Skeletal muscle satellite cell (primary cell): ENCODE measurements around the gene PVALEF.

Experiments
- H3K27me3 ChIP-seq: 2 replicates; pipeline ENCODE4 v1.7.0; 2013; ENCODE audit warnings: low read length; ENCODE audit not compliant: control insufficient read depth, insufficient read depth
- H3K36me3 ChIP-seq: 2 replicates; pipeline ENCODE4 v1.7.0; 2013; ENCODE audit warnings: mild to moderate bottlenecking, control low read depth, low read length; ENCODE audit not compliant: insufficient read depth
- H3K4me1 ChIP-seq: 2 replicates; pipeline ENCODE4 v1.7.0; 2013; ENCODE audit warnings: low read length; ENCODE audit not compliant: control insufficient read depth, insufficient read depth
- H3K4me2 ChIP-seq: 2 replicates; pipeline ENCODE4 v1.7.0; 2013; ENCODE audit warnings: mild to moderate bottlenecking, low read length
- H3K4me3 ChIP-seq: 2 replicates; pipeline ENCODE4 v1.7.0; 2013; ENCODE audit warnings: low read length
- H3K9ac ChIP-seq: 2 replicates; pipeline ENCODE4 v1.7.0; 2013; ENCODE audit warnings: mild to moderate bottlenecking, low read depth, low read length, moderate library complexity
- H3K9me3 ChIP-seq: replicated peaks from 2 replicates; pipeline ENCODE4 v1.7.0; 2013; ENCODE audit warnings: mild to moderate bottlenecking, control low read depth, low read length

Gene PVALEF

GRCh38 chr17:81181811-81182185, 16.5 kb downstream of the PVALEF start:
- Histone ChIP-seq H3K4me1 (no peaks in the 10 kb centered on the region), H3K9ac (no peak overlapping the region), H3K36me3 (no peaks in the 10 kb centered on the region), H3K27me3 (peaks cover 16% of the 10 kb centered on the region), H3K9me3 (no peaks in the 10 kb centered on the region), H3K4me3 (no peak overlapping the region), H3K4me2 (no peak overlapping the region)

DNA sequence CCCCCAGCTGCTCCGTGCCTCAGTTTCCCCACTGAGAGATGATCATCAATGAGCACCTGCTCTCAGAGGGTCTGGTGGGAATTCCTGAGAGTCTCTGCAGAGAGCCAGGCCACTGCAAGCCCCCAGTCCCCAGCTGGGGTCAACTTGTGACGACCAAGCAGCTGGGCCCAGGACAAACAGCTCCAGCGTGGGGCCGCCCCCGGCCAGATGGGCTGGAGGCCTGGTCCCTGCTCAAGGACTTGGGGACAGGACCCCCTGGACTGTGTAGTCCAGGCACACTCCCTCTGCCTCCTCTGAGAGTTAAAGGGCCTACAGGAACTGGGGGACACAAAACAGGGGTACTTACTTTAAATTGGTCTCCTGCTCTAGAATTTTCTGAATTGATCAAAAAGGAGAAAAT, 17.3 kb downstream of the PVALEF start:
- Histone ChIP-seq H3K36me3 (no peaks in the 10 kb centered on the region), H3K9ac (no peak overlapping the region), H3K4me3 (no peak overlapping the region), H3K9me3 (no peaks in the 10 kb centered on the region), H3K4me1 (no peaks in the 10 kb centered on the region), H3K27me3 (peaks cover 16% of the 10 kb centered on the region), H3K4me2 (no peak overlapping the region)

GRCh38 chr17:81183316-81183715, 18.0 kb downstream of the PVALEF start:
- Histone ChIP-seq H3K4me2 (no peak overlapping the region), H3K36me3 (no peaks in the 10 kb centered on the region), H3K4me3 (no peak overlapping the region), H3K9me3 (no peaks in the 10 kb centered on the region), H3K27me3 (peaks cover 16% of the 10 kb centered on the region), H3K9ac (no peak overlapping the region), H3K4me1 (no peaks in the 10 kb centered on the region)

DNA sequence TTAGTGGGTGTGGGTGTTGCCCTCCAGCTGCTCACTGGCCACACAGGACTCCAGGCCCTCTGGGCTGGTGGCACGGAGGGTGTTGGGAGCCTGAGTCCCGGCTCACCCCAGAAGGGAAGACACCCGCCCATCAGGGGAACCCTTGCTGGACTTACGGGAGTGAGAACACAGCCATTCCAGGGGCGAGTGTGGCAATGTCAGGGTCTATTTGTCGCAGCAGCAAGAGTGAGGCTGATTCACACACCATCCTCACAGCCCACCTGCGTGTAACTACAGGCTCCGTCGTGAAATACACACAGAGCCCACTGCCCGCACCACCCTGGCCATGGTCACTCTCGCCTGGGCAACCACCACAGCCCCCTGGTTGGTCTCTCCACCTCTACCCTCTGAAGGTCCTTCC, 18.5 kb downstream of the PVALEF start:
- Histone ChIP-seq H3K4me3 (no peak overlapping the region), H3K4me1 (no peaks in the 10 kb centered on the region), H3K9me3 (no peaks in the 10 kb centered on the region), H3K36me3 (no peaks in the 10 kb centered on the region), H3K9ac (no peak overlapping the region), H3K27me3 (peaks cover 16% of the 10 kb centered on the region), H3K4me2 (no peak overlapping the region)

GRCh38 chr17:81184555-81184954, 19.2 kb downstream of the PVALEF start:
- Histone ChIP-seq H3K36me3 (peaks cover under 1% of the 10 kb centered on the region), H3K9ac (no peak overlapping the region), H3K9me3 (no peaks in the 10 kb centered on the region), H3K27me3 (peaks cover 9% of the 10 kb centered on the region), H3K4me1 (no peaks in the 10 kb centered on the region), H3K4me3 (no peak overlapping the region), H3K4me2 (no peak overlapping the region)

DNA sequence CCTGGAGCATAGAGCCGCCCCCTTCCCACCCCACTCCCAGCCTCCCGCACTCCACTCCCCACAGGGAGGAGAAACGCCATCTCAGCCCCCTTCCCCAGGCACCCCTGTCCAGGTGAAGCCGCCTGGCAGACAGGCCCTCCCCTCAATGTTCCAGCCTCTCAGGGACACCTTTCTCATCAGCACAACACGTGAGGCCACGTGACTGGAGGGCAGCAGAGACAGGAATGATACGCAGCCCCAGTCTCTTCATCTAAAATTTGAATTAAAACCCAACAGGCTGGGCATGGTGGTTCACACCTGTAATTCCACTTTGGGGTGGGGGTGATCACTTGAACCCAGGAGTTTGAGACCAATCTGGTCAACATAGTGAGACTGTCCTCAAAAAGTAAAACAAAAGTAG, 20.9 kb downstream of the PVALEF start:
- no peak overlapping the region for H3K4me3 ChIP-seq
- H3K9me3 ChIP-seq = no peaks in the 10 kb centered on the region
- peaks cover 5% of the 10 kb centered on the region for H3K36me3 ChIP-seq
- no peaks in the 10 kb centered on the region for H3K4me1 ChIP-seq
- H3K4me2 ChIP-seq = no peak overlapping the region
- peaks cover 8% of the 10 kb centered on the region for H3K27me3 ChIP-seq
- no peak overlapping the region for H3K9ac ChIP-seq

DNA sequence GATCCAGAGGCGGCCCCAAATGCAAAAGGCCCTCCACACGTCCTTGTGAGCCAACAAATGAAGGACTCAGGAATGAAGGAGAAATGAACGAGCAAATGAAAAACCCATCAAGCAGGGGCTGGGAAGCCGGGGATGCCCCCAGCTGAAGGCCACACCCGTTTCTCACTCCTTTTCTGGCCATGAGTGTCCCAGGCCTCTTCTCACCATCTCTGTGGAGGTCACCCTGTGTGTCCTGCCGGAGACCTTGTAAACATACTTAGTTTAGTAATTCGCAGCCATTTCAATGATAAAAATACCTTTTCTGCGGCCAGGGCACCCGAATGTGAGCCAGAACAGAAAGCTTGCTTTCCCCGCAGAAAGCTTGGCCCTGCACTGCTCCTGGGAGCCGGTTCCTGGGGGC, 21.8 kb downstream of the PVALEF start:
- Histone ChIP-seq H3K4me2 (no peak overlapping the region), H3K9ac (no peak overlapping the region), H3K36me3 (peaks cover 5% of the 10 kb centered on the region), H3K4me1 (no peaks in the 10 kb centered on the region), H3K9me3 (no peaks in the 10 kb centered on the region), H3K4me3 (no peak overlapping the region), H3K27me3 (peaks cover 8% of the 10 kb centered on the region)

DNA sequence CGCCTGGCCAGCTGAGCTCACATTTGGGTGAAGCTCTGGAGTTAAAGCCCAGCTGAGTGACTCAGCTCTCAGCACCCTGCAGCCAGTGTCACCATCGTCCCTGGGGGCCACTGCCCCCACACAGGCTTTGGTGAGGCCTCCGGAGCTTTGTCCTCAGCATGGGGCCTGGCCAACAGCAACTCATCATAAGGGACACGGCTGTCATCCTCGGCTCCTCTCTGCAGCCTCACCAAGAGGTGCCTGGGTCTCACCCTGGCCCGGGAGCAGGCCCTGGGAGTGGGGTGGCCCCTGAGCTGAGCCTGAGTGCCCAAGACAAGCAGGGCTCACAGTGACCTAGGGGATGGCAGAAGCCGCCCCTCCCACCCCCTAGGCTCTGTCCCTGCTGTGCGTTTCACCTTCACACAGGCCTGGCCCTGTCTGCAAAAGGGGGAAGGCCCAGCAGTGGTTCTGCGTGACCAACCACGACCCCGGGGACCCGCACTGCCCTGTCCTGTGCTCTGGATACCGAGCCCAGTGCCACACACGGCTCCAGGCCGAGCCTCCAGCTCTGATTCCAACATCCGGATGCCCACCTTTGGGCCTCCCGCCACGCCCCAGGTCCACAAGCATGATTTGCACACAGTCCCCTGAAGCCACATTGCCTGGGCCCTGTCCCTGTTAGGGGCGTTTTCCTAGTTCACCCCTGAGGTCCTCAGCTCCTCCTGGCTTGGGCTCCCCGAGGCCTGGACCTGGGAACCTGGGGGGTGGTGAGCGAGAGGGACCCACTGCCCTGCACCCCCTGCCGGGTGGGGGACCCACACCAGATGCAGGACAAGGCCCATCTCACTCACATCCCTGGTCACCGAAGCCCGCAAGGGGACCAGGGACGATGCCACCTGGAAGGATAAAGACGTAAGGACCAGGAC, 22.5 kb downstream of the PVALEF start:
- Histone ChIP-seq H3K4me1 (no peaks in the 10 kb centered on the region), H3K36me3 (peaks cover 5% of the 10 kb centered on the region), H3K9ac (no peak overlapping the region), H3K4me3 (no peak overlapping the region), H3K9me3 (no peaks in the 10 kb centered on the region), H3K4me2 (no peak overlapping the region), H3K27me3 (peaks cover 8% of the 10 kb centered on the region)

DNA sequence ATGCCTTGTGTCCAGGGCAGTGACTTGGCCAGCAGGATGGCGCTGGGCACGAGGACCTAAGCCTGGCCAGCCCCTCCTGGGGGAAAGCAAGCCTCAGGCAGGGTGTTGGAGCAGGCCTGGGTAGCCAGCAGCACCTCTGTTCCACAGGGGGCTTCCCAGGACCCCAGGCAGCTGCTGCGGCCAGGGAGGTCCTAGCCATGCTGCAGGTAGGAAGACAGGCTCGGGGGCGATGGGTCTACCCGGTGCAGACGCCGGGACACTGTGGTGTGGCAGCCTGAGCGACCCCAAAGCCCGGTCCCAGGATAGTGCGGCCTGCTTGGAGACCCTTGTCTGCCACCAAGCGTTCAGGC, 23.2 kb downstream of the PVALEF start:
- no peak overlapping the region for H3K4me2 ChIP-seq
- H3K36me3 ChIP-seq = peaks cover 5% of the 10 kb centered on the region
- H3K4me3 ChIP-seq = no peak overlapping the region
- H3K9ac ChIP-seq = no peak overlapping the region
- no peaks in the 10 kb centered on the region for H3K9me3 ChIP-seq
- no peaks in the 10 kb centered on the region for H3K4me1 ChIP-seq
- H3K27me3 ChIP-seq = peaks cover 8% of the 10 kb centered on the region

DNA sequence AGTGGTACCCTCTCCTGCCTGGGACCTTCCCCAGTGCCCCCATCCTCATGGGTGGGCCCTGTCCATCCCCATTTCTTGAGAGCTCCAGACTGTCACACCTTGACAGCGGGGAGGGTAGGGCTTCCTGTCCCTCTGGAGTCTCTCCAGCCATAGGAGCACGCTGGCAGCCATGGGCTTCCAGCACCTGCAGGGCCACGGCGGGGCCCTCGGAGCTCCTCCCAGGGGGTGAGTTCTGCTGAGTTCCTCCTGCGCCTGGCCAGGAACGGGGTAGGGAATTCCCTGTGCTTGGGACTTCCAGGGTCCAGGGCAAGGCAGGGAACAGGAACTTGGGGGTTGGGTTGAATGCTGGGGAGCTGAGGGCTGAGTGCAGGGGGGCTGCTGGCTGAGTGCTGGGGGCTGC, 23.7 kb downstream of the PVALEF start:
- H3K36me3 ChIP-seq = peaks cover 5% of the 10 kb centered on the region
- H3K27me3 ChIP-seq = peaks cover 8% of the 10 kb centered on the region

GRCh38 chr17:81189670-81190530, 24.6 kb downstream of the PVALEF start:
- no peak overlapping the region for H3K4me2 ChIP-seq
- H3K27me3 ChIP-seq = no peaks in the 10 kb centered on the region
- no peak overlapping the region for H3K4me3 ChIP-seq
- H3K9me3 ChIP-seq = no peaks in the 10 kb centered on the region
- no peak overlapping the region for H3K9ac ChIP-seq
- no peaks in the 10 kb centered on the region for H3K4me1 ChIP-seq
- H3K36me3 ChIP-seq = peaks cover 5% of the 10 kb centered on the region

More for the DNA sequence above, 23.7 kb downstream of the PVALEF start:
- no peak overlapping the region for H3K4me3 ChIP-seq
- H3K4me1 ChIP-seq = no peaks in the 10 kb centered on the region
- H3K9ac ChIP-seq = no peak overlapping the region
- no peaks in the 10 kb centered on the region for H3K9me3 ChIP-seq
- H3K4me2 ChIP-seq = no peak overlapping the region
